NOMO-1 treated with DMSO at 0.1 percent for 48 hours (cell line): ENCODE data around the gene CEMIP2.
"Not testable (repeated sequence)": the region's sequence is repeated elsewhere in the genome, so short reads cannot be mapped to it uniquely, and the experiment has no call there.

Experiments used
- DNase-seq: peaks from one replicate; lab custom pipeline; 2025; ENCODE audit not compliant: unreplicated experiment; lab: John Stamatoyannopoulos, UW

The CEMIP2 gene

GRCh38 chr9:71680189-71680980 lies 87.9 kb downstream of the CEMIP2 start:
- no peak for DNase-seq

GRCh38 chr9:71678999-71679398 lies 89.3 kb downstream of the CEMIP2 start:
- no peak for DNase-seq

GRCh38 chr9:71677209-71677608 lies 91.1 kb downstream of the CEMIP2 start:
- no peak for DNase-seq

GRCh38 chr9:71676460-71676859 lies 91.9 kb downstream of the CEMIP2 start:
- DNase-seq, result no peak

- DNase-seq, result no peak
These were observed 92.5 kb downstream of the CEMIP2 start for GRCh38 chr9:71675857-71676165.

- DNase-seq, result no peak
These were observed 93.0 kb downstream of the CEMIP2 start for GRCh38 chr9:71675105-71675856.

GRCh38 chr9:71672573-71672972 lies 95.7 kb downstream of the CEMIP2 start:
- no peak for DNase-seq

- no peak for DNase-seq
These were observed 97.0 kb downstream of the CEMIP2 start for GRCh38 chr9:71671289-71671688.

- no peak for DNase-seq
These were observed 98.2 kb downstream of the CEMIP2 start for GRCh38 chr9:71670121-71670520.

- no peak for DNase-seq
These were observed 98.9 kb downstream of the CEMIP2 start for GRCh38 chr9:71669284-71669995.

- DNase-seq, result no peak
These were observed 99.6 kb downstream of the CEMIP2 start for GRCh38 chr9:71668717-71669116.

- no peak for DNase-seq
These were observed 103.1 kb downstream of the CEMIP2 start for GRCh38 chr9:71665247-71665646.

- DNase-seq, result no peak
These were observed 103.7 kb downstream of the CEMIP2 start for GRCh38 chr9:71664566-71664965.

- no peak for DNase-seq
These were observed 104.3 kb downstream of the CEMIP2 start for GRCh38 chr9:71663931-71664459.

- DNase-seq, result no peak
These were observed 105.1 kb downstream of the CEMIP2 start for GRCh38 chr9:71663216-71663615.

- no peak for DNase-seq
These were observed 106.2 kb downstream of the CEMIP2 start for GRCh38 chr9:71662082-71662481.

- DNase-seq, result not testable (repeated sequence)
These were observed 111.0 kb downstream of the CEMIP2 start for GRCh38 chr9:71657276-71657675.

- DNase-seq, result no peak
These were observed 111.8 kb downstream of the CEMIP2 start for GRCh38 chr9:71656496-71656895.

GRCh38 chr9:71655778-71656177 lies 112.5 kb downstream of the CEMIP2 start:
- DNase-seq, result no peak

GRCh38 chr9:71655141-71655540 lies 113.2 kb downstream of the CEMIP2 start:
- no peak for DNase-seq

GRCh38 chr9:71652480-71652879 lies 115.8 kb downstream of the CEMIP2 start:
- DNase-seq, result no peak

GRCh38 chr9:71648453-71648852 lies 119.9 kb downstream of the CEMIP2 start:
- DNase-seq, result no peak
